Sigmoid colon (tissue), 7 donors: Measurements from ENCODE around the gene KBTBD7. TPM values are rescaled to one million over a fixed set of nuclear protein-coding genes. Genes with fewer than 3 reads are reported as not detected.
A peak's percentile ranks its signal among the peaks of the same experiment; 100 is the strongest.
"Not testable (repeated sequence)": the region's sequence is repeated elsewhere in the genome, so short reads cannot be mapped to it uniquely, and the experiment has no call there.

Experiments
- DNase-seq: peaks from one replicate; pipeline ENCODE4 v3.0.0-alpha.2; 2019
- H3K27ac ChIP-seq, 4 donors: fragments of 200-600 bp; sonication (generic); one replicate each; pipeline ENCODE4 v1.5.1; 2016 to 2019; ENCODE audit warnings: mild to moderate bottlenecking in 1 of 4
- H3K27me3 ChIP-seq, 3 donors: fragments of 200-600 bp; sonication (generic); one replicate each; pipeline ENCODE4 v1.5.1; 2019; ENCODE audit warnings: mild to moderate bottlenecking in 1 of 3
- H3K36me3 ChIP-seq, 4 donors: fragments of 200-600 bp; sonication (generic); one replicate each; pipeline ENCODE4 v1.5.1; 2016 to 2019
- H3K4me1 ChIP-seq, 4 donors: fragments of 200-600 bp; sonication (generic); one replicate each; pipeline ENCODE4 v1.5.1; 2017 to 2019
- H3K4me3 ChIP-seq, 4 donors: fragments of 200-600 bp; sonication (generic); one replicate each; pipeline ENCODE4 v1.5.1; 2017 to 2019; ENCODE audit warnings: mild to moderate bottlenecking in 2 of 4, moderate library complexity in 1 of 4
- H3K9me3 ChIP-seq, 4 donors: fragments of 200-600 bp in 3 of 4; sonication (generic) in 3 of 4; one replicate each; pipeline versions ENCODE4 v1.5.1 to v1.6.1; 2013 to 2019
- CTCF ChIP-seq, 4 experiments: fragments of 450-650 bp in 3 of 4; fragments of 200-600 bp in 1 of 4; IDR thresholded peaks; one replicate each; pipeline ENCODE4 v1.5.1; 2016 to 2019; ENCODE audit warnings: antibody characterized with exemption in 4 of 4, mild to moderate bottlenecking in 3 of 4, moderate library complexity in 2 of 4
- EP300 ChIP-seq, 4 donors: sonication (generic); formaldehyde crosslinking; IDR thresholded peaks; one replicate each; pipeline ENCODE4 v1.6.1; 2017; ENCODE audit warnings: antibody characterized with exemption in 4 of 4
- POLR2A ChIP-seq, 2 donors: fragments of 450-650 bp; IDR thresholded peaks; one replicate each; pipeline ENCODE4 v1.6.1; 2016; ENCODE audit warnings: antibody characterized with exemption in 2 of 2, mild to moderate bottlenecking in 2 of 2, moderate library complexity in 2 of 2
- POLR2AphosphoS5 ChIP-seq, 4 donors: sonication (generic); formaldehyde crosslinking; IDR thresholded peaks; one replicate each; pipeline ENCODE4 v1.6.1; 2017; ENCODE audit warnings: antibody characterized with exemption in 4 of 4
- WGBS, 2 donors: extraction: QIAGEN DNeasy Blood & Tissue Kit; methylation state at CpG; one replicate each; pipeline ENCODE4 v1.1.7; 2013; 5-methylcytosine and 5-hydroxymethylcytosine counted together
- intact Hi-C: fragments of 100-400 bp; cut with DNase I; formaldehyde crosslinking; loops from one replicate; pipeline ENCODE4 v1.15.1; 2023
- polyA plus RNA-seq, 3 donors: library from polyadenylated mRNA; stranded (reverse); fragments of 200-250 nt; gene quantifications; one replicate each; pipeline ENCODE4 v1.2.3, GENCODE V29; 2013
- total RNA-seq, 4 donors: library from RNA; depleted of rRNA; stranded (reverse); fragments of >200 nt; gene quantifications; one replicate each; pipeline ENCODE4 v1.1.0, GENCODE V29; 2016
- donor health status: healthy with polysubstance abuse.
- donor health status: Bipolar disorder and iron deficiency.
- donor health status: healthy.

KBTBD7 gene
- total and polyA plus RNA-seq, 7 donors: 1.2 to 10.2 (median 5.6) TPM

GRCh38 chr13:41177616-41178015 lies 16.8 kb downstream of the KBTBD7 start:
- H3K4me3 ChIP-seq: no peak overlapping the region
- TF ChIP-seq CTCF (IDR thresholded peaks at IDR 0.05) (no peak), POLR2AphosphoS5 (IDR thresholded peaks at IDR 0.05) (no peak), POLR2A (IDR thresholded peaks at IDR 0.05) (no peak), EP300 (IDR thresholded peaks at IDR 0.05) (no peak)
- no peaks in the 10 kb centered on the region for H3K27me3 ChIP-seq
- no peaks in the 10 kb centered on the region for H3K36me3 ChIP-seq
- H3K4me1 ChIP-seq: no peaks in the 10 kb centered on the region
- peak overlapping the region in 1 of 4 donors; percentile 41 for H3K27ac ChIP-seq
- H3K9me3 ChIP-seq: peaks cover 0 to 3% (median 1%) of the 10 kb centered on the region in 4 donors
- intact Hi-C loops: no loop called here
- DNase-seq: no peak
- 38 to 42% methylated on average over 2 of the region's 2 CpGs for WGBS, 2 donors

- H3K9me3 ChIP-seq, DNase-seq, intact Hi-C loops, H3K36me3 ChIP-seq, H3K4me1 ChIP-seq, H3K27ac ChIP-seq, H3K27me3 ChIP-seq, H3K4me3 ChIP-seq: not testable (repeated sequence)
- 95 to 96% methylated on average over 8 of the region's 8 CpGs for WGBS, 2 donors
Observed at GRCh38 chr13:41175576-41175975, 18.8 kb downstream of the KBTBD7 start.

GRCh38 chr13:41162151-41162550 lies 32.2 kb downstream of the KBTBD7 start:
- Histone ChIP-seq H3K4me1 (no peaks in the 10 kb centered on the region), H3K27ac (no peak overlapping the region), H3K36me3 (no peaks in the 10 kb centered on the region), H3K9me3 (no peaks in the 10 kb centered on the region), H3K27me3 (no peaks in the 10 kb centered on the region), H3K4me3 (no peak overlapping the region)
- no peak for DNase-seq
- WGBS, 2 donors: 96 to 97% methylated on average over 3 of the region's 3 CpGs
- TF ChIP-seq POLR2AphosphoS5 (IDR thresholded peaks at IDR 0.05) (no peak), POLR2A (IDR thresholded peaks at IDR 0.05) (no peak), CTCF (IDR thresholded peaks at IDR 0.05) (no peak), EP300 (IDR thresholded peaks at IDR 0.05) (no peak)
- intact Hi-C loops: no loop called here

GRCh38 chr13:41159174-41159573 lies 35.2 kb downstream of the KBTBD7 start:
- no peak for TF ChIP-seq EP300 (IDR thresholded peaks at IDR 0.05)
- TF ChIP-seq CTCF (IDR thresholded peaks at IDR 0.05): no peak
- TF ChIP-seq POLR2AphosphoS5 (IDR thresholded peaks at IDR 0.05): no peak
- TF ChIP-seq POLR2A (IDR thresholded peaks at IDR 0.05): no peak
- intact Hi-C loops: no loop called here
- no peaks in the 10 kb centered on the region for H3K27me3 ChIP-seq

GRCh38 chr13:41157048-41157717 lies 37.2 kb downstream of the KBTBD7 start:
- intact Hi-C loops: no loop called here
- H3K4me3 ChIP-seq: no peak overlapping the region
- H3K4me1 ChIP-seq: no peaks in the 10 kb centered on the region
- TF ChIP-seq CTCF (IDR thresholded peaks at IDR 0.05) (no peak), POLR2AphosphoS5 (IDR thresholded peaks at IDR 0.05) (no peak), POLR2A (IDR thresholded peaks at IDR 0.05) (no peak), EP300 (IDR thresholded peaks at IDR 0.05) (no peak)
- no peak overlapping the region for H3K27ac ChIP-seq
- WGBS, 2 donors: 95 to 97% methylated on average over 4 of the region's 4 CpGs
- no peaks in the 10 kb centered on the region for H3K36me3 ChIP-seq
- no peaks in the 10 kb centered on the region for H3K27me3 ChIP-seq
- peaks cover 0 to 6% (median 1%) of the 10 kb centered on the region in 4 donors for H3K9me3 ChIP-seq
- DNase-seq: no peak

More at GRCh38 chr13:41159174-41159573, 35.2 kb downstream of the KBTBD7 start:
- Histone ChIP-seq H3K27ac (no peak overlapping the region), H3K9me3 (no peaks in the 10 kb centered on the region), H3K36me3 (no peaks in the 10 kb centered on the region), H3K4me1 (no peaks in the 10 kb centered on the region), H3K4me3 (no peak overlapping the region)
- DNase-seq: no peak
